ENCODE measurements around the gene OBP2B.
"Not testable (repeated sequence)": the region's sequence is repeated elsewhere in the genome, so short reads cannot be mapped to it uniquely, and the experiment has no call there.

Gene OBP2B

GRCh38 chr9:133230093-133230492 is 21.0 kb upstream of the OBP2B start:
- TF ChIP-seq, protein P1, sequence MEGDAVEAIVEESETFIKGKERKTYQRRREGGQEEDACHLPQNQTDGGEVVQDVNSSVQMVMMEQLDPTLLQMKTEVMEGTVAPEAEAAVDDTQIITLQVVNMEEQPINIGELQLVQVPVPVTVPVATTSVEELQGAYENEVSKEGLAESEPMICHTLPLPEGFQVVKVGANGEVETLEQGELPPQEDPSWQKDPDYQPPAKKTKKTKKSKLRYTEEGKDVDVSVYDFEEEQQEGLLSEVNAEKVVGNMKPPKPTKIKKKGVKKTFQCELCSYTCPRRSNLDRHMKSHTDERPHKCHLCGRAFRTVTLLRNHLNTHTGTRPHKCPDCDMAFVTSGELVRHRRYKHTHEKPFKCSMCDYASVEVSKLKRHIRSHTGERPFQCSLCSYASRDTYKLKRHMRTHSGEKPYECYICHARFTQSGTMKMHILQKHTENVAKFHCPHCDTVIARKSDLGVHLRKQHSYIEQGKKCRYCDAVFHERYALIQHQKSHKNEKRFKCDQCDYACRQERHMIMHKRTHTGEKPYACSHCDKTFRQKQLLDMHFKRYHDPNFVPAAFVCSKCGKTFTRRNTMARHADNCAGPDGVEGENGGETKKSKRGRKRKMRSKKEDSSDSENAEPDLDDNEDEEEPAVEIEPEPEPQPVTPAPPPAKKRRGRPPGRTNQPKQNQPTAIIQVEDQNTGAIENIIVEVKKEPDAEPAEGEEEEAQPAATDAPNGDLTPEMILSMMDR (IDR thresholded peaks at IDR 0.05; ENCODE audit: insufficient read depth, low read depth, low read length, missing control alignments): no peak
- DNase-seq (ENCODE audit: low read depth): no peak
- no peak overlapping the region for H3K4me3 ChIP-seq (ENCODE audit: low read depth, low read length)

GRCh38 chr9:133228474-133229193 is 19.6 kb upstream of the OBP2B start:
- DNase-seq (ENCODE audit: low read depth); H3K4me3 ChIP-seq (ENCODE audit: low read depth, low read length): not testable (repeated sequence)

GRCh38 chr9:133227996-133228395 is 18.9 kb upstream of the OBP2B start:
- H3K4me3 ChIP-seq (ENCODE audit: low read depth, low read length); DNase-seq (ENCODE audit: low read depth): not testable (repeated sequence)

DNA sequence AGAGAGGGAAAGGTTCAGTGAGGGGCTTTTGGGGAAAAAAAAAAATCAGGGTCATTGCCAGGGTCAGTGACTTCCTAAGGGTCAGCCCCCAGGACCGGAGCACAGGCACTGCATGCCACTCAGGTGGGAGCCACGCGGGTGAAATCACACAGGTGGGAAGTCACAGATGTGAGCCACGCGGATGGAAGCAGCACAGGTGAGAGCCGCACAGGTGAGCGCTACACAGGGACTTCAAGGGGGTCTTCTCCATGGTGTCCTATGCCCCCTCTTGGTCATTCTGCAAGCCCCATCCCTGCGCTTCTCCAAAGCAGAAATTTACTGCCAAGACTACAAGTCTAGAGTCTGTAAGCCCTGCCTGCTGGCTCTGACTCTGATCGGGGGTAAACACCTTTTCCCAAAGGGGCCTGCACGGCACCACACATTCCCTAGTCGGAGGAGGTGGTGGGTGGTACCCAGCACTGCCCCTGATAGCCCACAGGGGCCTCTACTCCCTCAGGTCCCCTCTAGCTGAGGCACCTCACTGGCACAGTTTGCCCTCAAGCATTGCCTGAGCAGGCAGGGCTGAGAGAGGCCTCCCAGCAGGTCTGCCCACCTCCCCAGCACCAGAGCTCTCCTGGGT is 18.3 kb upstream of the OBP2B start:
- DNase-seq (ENCODE audit: low read depth): no peak
- no peak overlapping the region for H3K4me3 ChIP-seq (ENCODE audit: low read depth, low read length)
- TF ChIP-seq, protein P1 (IDR thresholded peaks at IDR 0.05; ENCODE audit: insufficient read depth, low read depth, low read length, missing control alignments): no peak

DNA sequence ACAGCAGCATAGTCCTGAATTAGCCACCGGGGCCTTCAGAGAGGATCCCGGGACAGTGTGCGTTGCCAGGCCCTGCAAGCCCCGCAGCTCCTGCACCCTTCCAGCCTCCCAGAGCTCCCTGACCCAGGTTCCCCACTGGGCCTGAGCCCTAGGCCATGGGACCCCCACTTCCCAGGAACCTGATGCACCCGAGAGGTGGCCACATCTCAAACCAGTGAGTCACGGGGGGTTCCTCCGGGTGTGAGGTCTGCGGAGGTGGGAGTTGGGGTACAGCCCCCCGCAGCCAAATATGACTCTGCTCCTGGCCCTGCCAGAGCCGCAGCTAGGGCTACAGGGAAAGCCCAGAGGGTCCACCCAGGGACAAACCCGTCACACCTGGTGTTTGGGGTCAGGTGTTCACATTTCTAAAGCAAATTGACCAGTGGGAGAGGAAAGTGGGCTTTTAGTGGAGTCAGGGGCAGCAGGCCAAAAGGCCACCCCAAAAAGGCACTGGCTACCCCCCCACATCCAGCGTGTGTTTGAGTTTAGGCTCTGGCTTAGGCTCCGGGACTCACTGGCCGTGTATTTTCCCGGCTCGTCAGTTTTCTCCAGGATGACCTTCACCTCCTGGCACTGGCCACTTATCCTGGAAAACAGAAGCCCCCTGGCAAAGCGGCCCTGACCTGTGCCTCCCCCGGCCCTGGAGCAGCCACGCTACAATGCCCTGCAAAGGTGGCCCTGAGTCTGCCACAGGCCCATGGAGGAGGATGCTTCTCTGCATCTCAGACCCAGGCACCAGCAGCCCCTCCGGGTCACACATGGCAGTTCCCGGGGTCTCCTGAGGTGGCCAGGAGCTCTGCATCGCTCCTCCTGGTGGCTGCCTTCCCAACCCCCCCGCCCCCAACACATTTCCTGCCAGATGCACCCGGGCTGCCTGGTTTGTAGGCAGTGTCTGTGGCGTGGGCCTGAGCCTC is 17.4 kb upstream of the OBP2B start:
- DNase-seq (ENCODE audit: low read depth): no peak
- TF ChIP-seq, protein P1 (IDR thresholded peaks at IDR 0.05; ENCODE audit: insufficient read depth, low read depth, low read length, missing control alignments): no peak
- no peak overlapping the region for H3K4me3 ChIP-seq (ENCODE audit: low read depth, low read length)

DNA sequence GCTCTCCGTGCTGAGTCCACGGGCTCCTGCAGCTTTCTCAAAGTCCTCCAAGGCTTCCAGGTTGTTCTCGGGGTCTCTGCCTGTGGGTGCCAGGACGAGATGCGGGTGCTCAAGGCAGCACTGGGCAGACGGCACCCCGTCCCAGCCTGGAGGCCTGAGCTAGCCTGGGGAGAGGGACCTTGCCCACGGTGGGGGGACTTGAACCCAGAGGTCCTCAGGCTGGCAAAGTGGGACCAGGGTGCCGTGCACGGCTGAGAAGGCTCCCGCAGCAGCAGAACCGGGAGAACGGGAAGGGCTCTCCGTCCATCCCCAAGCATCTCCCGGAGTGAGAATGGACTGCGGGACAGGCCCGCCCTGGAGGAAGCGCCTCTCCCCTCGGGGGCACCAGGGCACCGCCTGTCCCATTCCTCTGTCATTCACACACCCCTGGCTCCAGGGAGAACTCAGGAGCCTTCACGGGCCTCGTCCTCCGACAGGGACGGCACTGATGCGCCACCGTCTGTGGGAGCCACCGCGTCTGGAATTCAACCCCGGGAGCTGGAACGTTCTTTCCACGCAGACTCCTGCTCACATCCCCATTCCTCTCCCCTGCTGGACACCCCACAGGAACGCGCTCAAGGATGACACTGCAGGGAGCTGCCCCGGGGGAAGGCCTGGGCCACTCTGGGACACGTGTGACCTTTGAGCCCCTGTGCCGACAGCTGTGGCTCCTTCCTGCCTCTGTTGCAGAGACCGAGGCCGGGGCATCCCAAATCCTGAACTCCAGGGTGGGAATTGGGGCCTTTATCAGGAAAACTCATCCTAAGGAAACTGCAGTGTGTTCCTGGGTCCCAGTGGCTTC is 16.3 kb upstream of the OBP2B start:
- no peak for DNase-seq (ENCODE audit: low read depth)

GRCh38 chr9:133224762-133225161 is 15.7 kb upstream of the OBP2B start:
- TF ChIP-seq, protein P1 (IDR thresholded peaks at IDR 0.05; ENCODE audit: insufficient read depth, low read depth, low read length, missing control alignments): no peak
- no peak overlapping the region for H3K4me3 ChIP-seq (ENCODE audit: low read depth, low read length)
- DNase-seq (ENCODE audit: low read depth): no peak

More for the DNA sequence above, 16.3 kb upstream of the OBP2B start:
- no peak overlapping the region for H3K4me3 ChIP-seq (ENCODE audit: low read depth, low read length)
- TF ChIP-seq, protein P1 (IDR thresholded peaks at IDR 0.05; ENCODE audit: insufficient read depth, low read depth, low read length, missing control alignments): no peak

DNA sequence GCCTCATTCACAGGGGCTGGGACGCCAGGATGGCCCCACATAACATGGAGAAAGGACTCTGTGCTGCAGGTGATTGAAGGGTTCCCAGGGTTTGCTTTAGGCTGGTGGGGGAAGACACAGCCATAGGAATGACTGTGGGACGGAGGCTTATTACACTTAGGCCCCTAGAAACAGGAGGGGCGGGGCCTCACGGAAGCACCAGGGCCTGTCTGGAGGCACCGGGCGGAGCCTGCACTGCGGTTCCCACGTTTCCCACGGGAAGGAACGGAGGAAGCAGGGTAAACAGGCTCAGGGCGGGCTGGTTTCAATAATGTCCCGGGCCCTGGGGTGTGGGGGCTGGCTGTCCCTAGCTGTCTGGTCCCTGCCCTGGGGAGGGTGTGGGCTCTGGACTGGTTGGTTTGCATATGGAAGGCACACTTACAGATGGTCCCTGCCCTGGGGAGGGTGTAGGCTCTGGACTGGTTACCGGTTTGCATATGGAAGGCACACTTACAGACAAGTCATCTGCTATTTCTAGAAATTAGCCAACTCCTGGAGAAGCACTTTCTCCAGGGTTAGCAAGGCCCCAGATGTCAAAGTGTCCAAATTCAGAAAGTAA is 14.2 kb upstream of the OBP2B start:
- not testable (repeated sequence) for DNase-seq (ENCODE audit: low read depth); H3K4me3 ChIP-seq (ENCODE audit: low read depth, low read length)

DNA sequence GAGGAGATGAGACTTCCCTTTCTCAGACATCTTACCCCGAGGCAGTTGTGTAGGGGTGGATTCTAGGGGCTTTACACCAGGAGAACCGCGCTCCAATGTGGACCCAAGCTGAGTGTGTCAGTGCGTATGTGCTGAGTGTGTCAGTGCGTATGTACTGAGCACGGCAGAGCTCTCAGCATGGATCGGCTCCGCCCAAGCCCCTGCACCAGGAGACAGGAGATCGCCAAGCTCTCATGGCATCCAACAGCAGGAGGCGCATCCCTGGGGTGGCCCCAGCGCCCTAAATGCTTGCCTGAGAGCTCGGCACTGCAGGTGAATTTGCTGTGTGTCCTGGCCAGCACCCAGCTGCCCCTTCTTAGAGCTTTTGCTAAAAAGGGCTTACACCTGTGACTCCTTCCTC is 12.9 kb upstream of the OBP2B start:
- H3K4me3 ChIP-seq (ENCODE audit: low read depth, low read length); DNase-seq (ENCODE audit: low read depth): not testable (repeated sequence)
